CD14-positive monocyte (primary cell): Measurements from ENCODE around the gene APEX1. TPM values are rescaled to one million over a fixed set of nuclear protein-coding genes. Genes with fewer than 3 reads are reported as not detected.

ENCODE experiments used
- DNase-seq, 3 donors: peaks; one replicate each; pipeline ENCODE4 v3.0.0-alpha.2; 2011 to 2022
- H2AFZ ChIP-seq: 2 replicates; pipeline ENCODE4 v1.6.0; 2012; ENCODE audit warnings: mild to moderate bottlenecking, low read depth, low read length, inconsistent platforms; ENCODE audit not compliant: insufficient read depth, poor library complexity, severe bottlenecking
- H3K27ac ChIP-seq, 2 donors: 1 replicate in 1 of 2; 2 replicates in 1 of 2; pipeline ENCODE4 v1.5.1; 2012 to 2013; ENCODE audit warnings: low read length in 2 of 2, control low read depth in 1 of 2, inconsistent platforms in 1 of 2, low read depth in 1 of 2, mild to moderate bottlenecking in 1 of 2
- H3K27me3 ChIP-seq, 2 donors: one replicate each; pipeline versions ENCODE4 v1.6.0 to v1.6.1; 2011 to 2013; ENCODE audit warnings: low read length in 2 of 2; ENCODE audit not compliant: control insufficient read depth in 2 of 2, insufficient read depth in 2 of 2
- H3K36me3 ChIP-seq, 2 donors: replicated peaks in 1 of 2; 1 replicate in 1 of 2; 2 replicates in 1 of 2; pipeline versions ENCODE4 v1.5.1 to v1.6.1; 2012 to 2013; ENCODE audit warnings: low read length in 2 of 2, control low read depth in 1 of 2, inconsistent platforms in 1 of 2, mild to moderate bottlenecking in 1 of 2; ENCODE audit not compliant: insufficient read depth in 2 of 2, control insufficient read depth in 1 of 2
- H3K4me1 ChIP-seq, 2 donors: 1 replicate in 1 of 2; 2 replicates in 1 of 2; pipeline versions ENCODE4 v1.5.1 to v1.6.1; 2012 to 2013; ENCODE audit warnings: low read length in 2 of 2, control low read depth in 1 of 2, inconsistent platforms in 1 of 2, mild to moderate bottlenecking in 1 of 2, moderate library complexity in 1 of 2; ENCODE audit not compliant: insufficient read depth in 2 of 2, control insufficient read depth in 1 of 2
- H3K4me2 ChIP-seq: replicated peaks from 2 replicates; pipeline ENCODE3; 2012; ENCODE audit warnings: low read length, moderate library complexity, mild to moderate bottlenecking; ENCODE audit not compliant: poor library complexity, severe bottlenecking; ENCODE audit errors: extremely low read depth
- H3K4me3 ChIP-seq, 3 experiments: fragments of 200-600 bp in 1 of 3; sonication (generic) in 1 of 3; replicated peaks in 1 of 3; 1 replicate in 2 of 3; 2 replicates in 1 of 3; pipeline ENCODE4 v1.5.1; 2011 to 2013; ENCODE audit warnings: low read length in 3 of 3, mild to moderate bottlenecking in 3 of 3, control low read depth in 2 of 3, low read depth in 2 of 3, inconsistent platforms in 1 of 3, moderate library complexity in 1 of 3
- H3K79me2 ChIP-seq: 2 replicates; pipeline ENCODE4 v1.6.0; 2012; ENCODE audit warnings: mild to moderate bottlenecking, control low read depth, inconsistent platforms, low read length, moderate library complexity; ENCODE audit not compliant: insufficient read depth
- H3K9ac ChIP-seq: 2 replicates; pipeline ENCODE4 v1.6.0; 2017; ENCODE audit warnings: low read length, mild to moderate bottlenecking; ENCODE audit not compliant: insufficient read depth, poor library complexity, severe bottlenecking
- H3K9me3 ChIP-seq, 2 donors: replicated peaks in 1 of 2; 1 replicate in 1 of 2; 2 replicates in 1 of 2; pipeline versions ENCODE4 v1.5.1 to v1.6.1; 2012 to 2013; ENCODE audit warnings: low read length in 2 of 2, control low read depth in 1 of 2; ENCODE audit not compliant: control insufficient read depth in 1 of 2, insufficient read depth in 1 of 2
- H4K20me1 ChIP-seq: 2 replicates; pipeline ENCODE4 v1.6.0; 2012; ENCODE audit warnings: mild to moderate bottlenecking, low read length, control low read depth, moderate library complexity; ENCODE audit not compliant: insufficient read depth
- H3K27ac Mint-ChIP-seq, 7 donors: one replicate each; pipeline ENCODE4 v1.8.0; 2020; ENCODE audit warnings: mild to moderate bottlenecking in 7 of 7, mixed read lengths in 7 of 7, moderate library complexity in 6 of 7, inconsistent platforms in 2 of 7
- H3K27me3 Mint-ChIP-seq, 3 donors: one replicate each; pipeline ENCODE4 v1.8.0; 2021 to 2022; ENCODE audit warnings: low read depth in 3 of 3, mild to moderate bottlenecking in 3 of 3, mixed read lengths in 3 of 3, moderate library complexity in 3 of 3, inconsistent platforms in 1 of 3
- H3K36me3 Mint-ChIP-seq, 2 donors: one replicate each; pipeline ENCODE4 v1.8.0; 2020; ENCODE audit warnings: mixed read lengths in 2 of 2, inconsistent platforms in 1 of 2, mild to moderate bottlenecking in 1 of 2
- H3K4me1 Mint-ChIP-seq: one replicate; pipeline ENCODE4 v1.8.0; 2020; ENCODE audit warnings: mild to moderate bottlenecking, mixed read lengths
- H3K4me3 Mint-ChIP-seq, 2 donors: one replicate each; pipeline ENCODE4 v1.8.0; 2020; ENCODE audit warnings: mild to moderate bottlenecking in 2 of 2, mixed read lengths in 2 of 2, moderate library complexity in 1 of 2
- H3K9me3 Mint-ChIP-seq, 7 donors: one replicate each; pipeline ENCODE4 v1.8.0; 2020 to 2022; ENCODE audit warnings: mixed read lengths in 7 of 7, mild to moderate bottlenecking in 6 of 7, moderate library complexity in 6 of 7, inconsistent platforms in 2 of 7
- CTCF ChIP-seq: fragments of 200-600 bp; IDR thresholded peaks from one replicate; pipeline ENCODE4 v1.8.0; 2022; ENCODE audit warnings: antibody characterized with exemption, mild to moderate bottlenecking
- WGBS: methylation state at CpG from one replicate; pipeline ENCODE4 v1.1.5; 2013; ENCODE audit warnings: missing lambda C conversion rate; ENCODE audit not compliant: insufficient coverage; 5-methylcytosine and 5-hydroxymethylcytosine counted together
- intact Hi-C, 2 donors: fragments of 100-400 bp; cut with micrococcal nuclease; formaldehyde crosslinking; loops; one replicate each; pipeline versions ENCODE4 v1.15.0 to v1.15.1; 2023
- polyA plus RNA-seq, 3 donors: library from polyadenylated mRNA; depleted of rRNA in 1 of 3; unstranded in 2 of 3; stranded (reverse) in 1 of 3; fragments of 300-500 nt in 2 of 3; fragments of >200 nt in 1 of 3; fragmentation: Illumina TruSeq in 2 of 3; gene quantifications; 1 replicate in 2 of 3; 2 replicates in 1 of 3; pipeline ENCODE4 v1.2.3, GENCODE V29; 2012 to 2021

Gene APEX1
- polyA plus RNA-seq, 3 donors, result 69.7 to 208 (median 85.4) TPM

DNA sequence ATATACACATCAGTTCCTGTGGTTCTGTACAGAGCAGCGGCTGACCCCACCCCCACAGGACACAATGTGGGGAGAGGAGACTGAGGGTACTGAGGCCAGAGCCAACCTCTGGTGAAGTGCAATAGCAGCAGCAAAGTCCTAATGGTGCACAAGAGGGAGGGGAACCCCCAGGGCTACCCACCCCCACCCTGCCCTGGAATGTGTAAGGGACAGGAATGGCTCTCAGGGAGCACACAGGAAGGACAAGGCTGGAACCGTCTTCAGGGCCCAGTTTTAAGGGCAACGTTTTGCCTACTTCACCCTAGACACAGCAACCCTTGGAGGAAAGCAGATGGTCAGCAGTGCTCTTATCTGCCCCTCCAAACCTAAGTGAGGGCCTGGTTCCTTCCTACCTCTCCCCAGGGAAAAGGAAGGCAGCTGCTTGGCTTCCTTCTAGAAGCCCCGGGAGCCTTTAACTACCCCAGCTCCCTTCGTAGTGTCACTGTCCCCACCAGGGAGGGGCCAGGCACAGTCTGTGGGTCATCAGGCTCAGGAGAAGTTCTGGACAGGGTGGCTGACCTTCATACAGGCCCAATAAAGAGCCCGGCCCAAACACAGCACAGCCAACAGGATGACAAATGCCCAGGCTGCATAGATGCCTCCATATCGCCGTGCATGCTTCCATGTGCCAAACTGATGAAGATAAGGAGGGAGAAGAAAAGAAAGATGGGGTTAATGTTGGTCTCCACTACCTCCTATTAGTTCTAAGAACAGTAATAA is 3.2 kb downstream of the APEX1 start:
- no peak overlapping the region for H2AFZ ChIP-seq
- peaks cover 68 to 79% of the 10 kb centered on the region in 2 donors for H3K4me1 ChIP-seq
- Mint-ChIP-seq H3K4me3 (no peak overlapping the region), H3K27me3 (peaks cover 0 to 2% (median 0%) of the 10 kb centered on the region in 3 donors), H3K9me3 (peaks cover 0 to 2% (median 0%) of the 10 kb centered on the region in 7 donors), H3K36me3 (peaks cover 33 to 38% of the 10 kb centered on the region in 2 donors), H3K27ac (peak overlapping the region in 3 of 7 donors; percentile 53 to 79 (median 56)), H3K4me1 (peaks cover 13% of the 10 kb centered on the region)
- no peak for DNase-seq
- no peak overlapping the region for H3K4me3 ChIP-seq
- no peak for TF ChIP-seq CTCF
- H3K36me3 ChIP-seq, result peaks cover 35 to 38% of the 10 kb centered on the region in 2 donors
- peaks cover 63% of the 10 kb centered on the region for H3K79me2 ChIP-seq
- 30% methylated on average over 3 of the region's 8 CpGs for WGBS
- H3K9me3 ChIP-seq, result no peaks in the 10 kb centered on the region
- H3K9ac ChIP-seq, result no peak overlapping the region
- H3K4me2 ChIP-seq, result no peak overlapping the region
- intact Hi-C loops, result loop anchor here (5.0 to 10.0 kb wide), 2 partner anchors 113 to 804 kb away; partner anchors contain the start of gene PARP2 (in 2 of the 2)
- H4K20me1 ChIP-seq, result peaks cover 30% of the 10 kb centered on the region
- no peaks in the 10 kb centered on the region for H3K27me3 ChIP-seq
- peak overlapping the region; percentile 33 to 94 for H3K27ac ChIP-seq

DNA sequence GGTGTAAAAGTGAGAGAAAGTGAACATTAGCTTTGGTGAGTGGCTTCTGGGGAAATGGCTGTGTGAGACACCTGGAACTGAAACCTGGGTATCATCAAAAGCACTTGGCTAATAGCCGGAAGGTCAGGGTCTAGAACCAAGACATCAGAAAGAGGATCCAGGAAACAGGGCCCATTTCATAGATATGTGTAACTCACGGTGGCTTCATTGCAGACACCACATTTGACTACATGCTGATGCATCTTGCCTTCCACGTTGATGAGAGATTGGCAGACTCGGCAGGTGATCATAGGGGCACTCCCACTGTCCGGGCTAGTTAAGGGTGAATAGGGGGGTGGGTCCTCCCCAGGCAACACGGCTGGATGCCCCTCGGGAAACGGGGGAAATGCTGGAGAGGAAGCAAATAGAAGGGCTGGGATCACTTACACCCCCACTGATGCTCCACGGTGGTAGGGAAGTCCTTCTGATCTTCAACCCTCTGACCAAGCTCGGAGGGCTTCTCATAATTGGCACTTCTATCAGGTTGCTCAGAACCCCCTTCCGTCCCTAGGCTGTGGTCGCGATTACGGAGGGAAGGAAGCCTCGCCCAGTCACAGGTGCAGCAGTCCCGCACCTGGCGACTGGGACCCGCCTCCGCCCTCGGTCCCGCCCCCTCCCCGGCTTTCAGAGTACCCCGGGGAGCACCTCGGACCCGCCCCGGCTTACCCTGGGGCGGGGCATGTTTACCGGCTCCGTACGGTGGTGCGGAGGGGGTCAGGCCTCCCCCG is 5.6 kb downstream of the APEX1 start:
- Mint-ChIP-seq H3K9me3 (peaks cover 0 to 2% (median 0%) of the 10 kb centered on the region in 7 donors), H3K27me3 (peaks cover 1 to 5% (median 1%) of the 10 kb centered on the region in 3 donors), H3K27ac (peak overlapping the region; percentile 89 to 97 (median 95)), H3K4me1 (peaks cover 13% of the 10 kb centered on the region), H3K36me3 (peaks cover 33 to 38% of the 10 kb centered on the region in 2 donors), H3K4me3 (peak overlapping the region; percentile 93 to 96)
- H3K27me3 ChIP-seq, result no peaks in the 10 kb centered on the region
- H3K4me3 ChIP-seq, result peak overlapping the region; percentile 71 to 86 (median 73)
- peaks cover 28% of the 10 kb centered on the region for H4K20me1 ChIP-seq
- no peak for TF ChIP-seq CTCF
- H3K79me2 ChIP-seq, result peaks cover 45% of the 10 kb centered on the region
- H3K4me1 ChIP-seq, result peaks cover 55 to 62% of the 10 kb centered on the region in 2 donors
- peak overlapping the region; percentile 89 for H3K4me2 ChIP-seq
- H3K9me3 ChIP-seq, result no peaks in the 10 kb centered on the region
- peak overlapping the region; percentile 94 for H3K9ac ChIP-seq
- intact Hi-C loops, result loop anchor here (10.0 kb wide), 2 partner anchors 46 to 644 kb away; partner anchors contain the start of genes TEP1 (in 1 of the 2) and TMEM253 (in 1 of the 2)
- peak overlapping the region; percentile 64 for H2AFZ ChIP-seq
- H3K27ac ChIP-seq, result peak overlapping the region; percentile 77 to 93
- under 1% methylated on average over 26 of the region's 32 CpGs for WGBS
- H3K36me3 ChIP-seq, result peaks cover 35 to 38% of the 10 kb centered on the region in 2 donors
- peak in 2 of 3 donors; percentile 48 to 51 for DNase-seq
